ENCODE results near the gene PTH2R.
"Not testable (repeated sequence)": the region's sequence is repeated elsewhere in the genome, so short reads cannot be mapped to it uniquely, and the experiment has no call there.

Gene PTH2R

DNA sequence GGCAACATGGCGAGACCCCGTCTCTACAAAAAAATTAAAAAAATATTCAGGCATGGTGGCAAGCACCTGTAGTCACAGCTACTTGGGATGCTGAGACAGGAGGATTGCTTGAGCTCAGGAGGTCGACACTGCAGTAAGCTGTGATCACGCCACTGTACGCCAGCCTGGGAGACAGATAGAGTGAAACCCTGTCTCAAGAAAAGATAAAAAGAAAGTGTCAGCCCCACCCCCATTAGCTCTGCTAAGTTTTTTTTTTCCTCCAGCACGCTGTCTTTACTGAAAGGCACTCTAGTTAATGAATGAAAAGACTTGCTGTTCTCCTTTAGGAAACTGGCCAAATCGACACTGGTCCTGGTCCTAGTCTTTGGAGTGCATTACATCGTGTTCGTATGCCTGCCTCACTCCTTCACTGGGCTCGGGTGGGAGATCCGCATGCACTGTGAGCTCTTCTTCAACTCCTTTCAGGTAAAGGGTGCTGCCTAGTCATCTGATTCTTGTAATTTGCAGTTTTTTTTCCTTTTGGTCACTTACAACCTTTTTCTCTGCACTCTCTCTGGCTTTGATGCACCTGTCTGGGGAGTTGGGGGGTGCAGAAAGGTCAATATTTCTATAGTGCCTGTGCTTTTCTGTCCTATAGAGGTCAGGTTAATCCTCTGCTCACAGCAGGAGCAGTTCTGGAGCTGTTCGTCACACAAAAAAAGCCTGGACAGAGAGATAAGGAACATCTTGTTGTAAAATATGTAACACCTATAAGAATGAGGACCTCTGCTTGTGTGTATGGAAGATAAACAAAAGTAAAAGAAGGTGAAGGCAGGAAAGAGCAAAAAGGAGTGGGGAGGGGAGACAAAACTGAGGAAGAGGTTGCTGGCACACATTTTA lies 82.3 kb downstream of the PTH2R start:
- DNase-seq (ENCODE audit: low read depth): no peak

GRCh38 chr2:208489687-208490086 lies 83.1 kb downstream of the PTH2R start:
- DNase-seq (ENCODE audit: low read depth): no peak

- DNase-seq (ENCODE audit: low read depth): no peak
These were observed 83.9 kb downstream of the PTH2R start for GRCh38 chr2:208490492-208490891.

- DNase-seq (ENCODE audit: low read depth): no peak
These were observed 85.0 kb downstream of the PTH2R start for GRCh38 chr2:208491641-208492040.

DNA sequence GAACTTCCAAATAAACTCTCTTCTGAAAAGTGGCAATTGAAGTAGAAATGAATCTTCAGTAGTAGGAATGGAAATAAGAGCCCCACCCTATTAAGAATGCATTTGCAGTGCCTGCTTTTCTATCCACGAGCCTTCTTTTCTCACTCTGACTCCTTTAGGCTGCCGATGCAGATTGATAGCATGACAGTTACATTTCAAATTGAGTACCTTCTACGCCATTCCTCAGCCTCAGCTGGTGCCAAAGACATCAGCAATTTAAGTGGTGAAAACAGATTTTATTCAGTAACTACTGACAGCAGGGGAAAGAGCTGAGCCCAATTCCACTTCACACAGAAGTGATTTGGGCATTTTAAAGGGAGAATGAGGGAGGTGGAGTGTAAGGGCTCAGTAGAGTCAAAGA lies 85.5 kb downstream of the PTH2R start:
- DNase-seq (ENCODE audit: low read depth): no peak

- no peak for DNase-seq (ENCODE audit: low read depth)
These were observed 86.6 kb downstream of the PTH2R start for GRCh38 chr2:208493186-208493585.

DNA sequence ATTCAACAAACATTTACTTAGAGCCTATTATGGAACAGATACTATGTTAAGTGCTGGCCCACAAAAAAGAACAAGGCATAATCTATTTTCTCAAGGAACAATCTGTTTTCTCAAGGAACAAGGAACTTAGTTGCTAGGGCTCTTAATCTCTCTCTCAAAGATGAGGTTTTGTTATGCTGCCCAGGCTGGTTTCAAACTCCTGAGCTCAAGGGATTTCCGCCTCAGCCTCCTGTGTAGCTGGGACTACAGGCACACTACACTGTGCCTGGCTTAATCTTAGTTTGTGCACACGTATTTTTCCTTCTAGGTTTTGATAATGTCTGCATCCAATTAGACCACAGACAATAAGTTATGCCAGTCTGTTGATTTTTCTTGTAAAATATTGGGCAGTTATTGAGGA lies 89.5 kb downstream of the PTH2R start:
- no peak for DNase-seq (ENCODE audit: low read depth)

- DNase-seq (ENCODE audit: low read depth): no peak
These were observed 94.6 kb downstream of the PTH2R start for GRCh38 chr2:208501206-208501605.

- DNase-seq (ENCODE audit: low read depth): no peak
These were observed 95.7 kb downstream of the PTH2R start for GRCh38 chr2:208502288-208502687.

- DNase-seq (ENCODE audit: low read depth): not testable (repeated sequence)
These were observed 98.8 kb downstream of the PTH2R start for GRCh38 chr2:208505365-208505764.

GRCh38 chr2:208509586-208509985 lies 103.0 kb downstream of the PTH2R start:
- DNase-seq (ENCODE audit: low read depth): no peak

DNA sequence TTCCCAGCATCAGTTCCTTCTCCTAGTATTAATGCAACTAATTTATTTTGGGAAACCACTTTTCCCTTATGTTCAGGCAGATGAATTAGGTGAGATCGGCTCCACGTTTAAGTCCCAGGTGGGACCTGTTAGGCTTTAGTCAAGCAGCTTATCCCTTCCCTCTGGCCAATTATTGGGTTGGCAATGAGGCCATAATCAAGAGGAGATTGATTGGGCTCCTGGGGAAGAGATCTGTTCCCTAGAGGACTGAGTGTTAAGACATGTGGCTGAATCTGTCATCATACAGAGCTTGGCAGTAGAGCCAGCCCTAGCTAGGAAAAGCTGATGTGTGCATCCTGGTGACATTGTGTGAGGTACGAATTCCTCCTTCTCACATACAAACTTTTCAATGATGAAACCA lies 104.4 kb downstream of the PTH2R start:
- DNase-seq (ENCODE audit: low read depth): no peak

GRCh38 chr2:208511573-208511972 lies 105.0 kb downstream of the PTH2R start:
- DNase-seq (ENCODE audit: low read depth): no peak

- DNase-seq (ENCODE audit: low read depth): no peak
These were observed 108.5 kb downstream of the PTH2R start for GRCh38 chr2:208515099-208515498.

DNA sequence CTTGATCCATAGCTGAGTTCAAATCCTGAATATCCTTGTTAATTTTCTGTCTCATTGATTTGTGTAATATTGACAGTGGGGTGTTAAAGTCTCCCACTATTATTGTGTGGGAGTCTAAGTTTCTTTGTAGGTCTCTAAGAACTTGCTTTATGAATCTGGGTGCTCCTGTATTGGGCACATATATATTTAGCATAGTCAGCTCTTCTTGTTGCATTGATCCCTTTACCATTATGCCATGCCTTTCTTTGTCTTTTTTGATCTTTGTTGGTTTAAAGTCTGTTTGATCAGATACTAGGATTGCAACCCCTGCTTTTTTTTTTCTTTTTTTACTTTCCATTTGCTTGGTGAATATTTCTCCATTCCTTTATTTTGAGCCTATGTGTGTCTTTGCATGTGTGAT lies 116.5 kb downstream of the PTH2R start:
- DNase-seq (ENCODE audit: low read depth): not testable (repeated sequence)

GRCh38 chr2:208525165-208525564 lies 118.6 kb downstream of the PTH2R start:
- not testable (repeated sequence) for DNase-seq (ENCODE audit: low read depth)

DNA sequence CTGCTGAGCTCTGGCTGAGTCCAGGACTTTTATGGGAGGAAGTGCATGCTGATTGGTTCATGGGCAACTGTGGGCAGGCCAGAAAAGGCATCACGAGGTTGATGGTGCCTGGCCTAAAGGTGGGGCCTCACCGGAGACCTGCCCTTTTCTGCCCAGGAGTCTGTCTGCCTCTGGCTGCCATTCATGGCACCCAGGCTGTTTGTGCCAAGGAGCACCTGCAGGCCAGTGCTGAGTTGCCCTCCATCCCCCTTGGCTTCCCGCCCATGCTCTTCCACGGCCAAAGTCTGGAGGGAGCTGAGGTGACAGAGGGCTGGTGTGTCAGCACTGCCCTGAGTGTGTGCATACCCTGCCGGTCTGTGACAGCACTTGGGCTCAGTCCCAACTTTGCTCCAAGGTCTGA lies 123.2 kb downstream of the PTH2R start:
- no peak for DNase-seq (ENCODE audit: low read depth)

- no peak for DNase-seq (ENCODE audit: low read depth)
These were observed 124.8 kb downstream of the PTH2R start for GRCh38 chr2:208531361-208531760.

DNA sequence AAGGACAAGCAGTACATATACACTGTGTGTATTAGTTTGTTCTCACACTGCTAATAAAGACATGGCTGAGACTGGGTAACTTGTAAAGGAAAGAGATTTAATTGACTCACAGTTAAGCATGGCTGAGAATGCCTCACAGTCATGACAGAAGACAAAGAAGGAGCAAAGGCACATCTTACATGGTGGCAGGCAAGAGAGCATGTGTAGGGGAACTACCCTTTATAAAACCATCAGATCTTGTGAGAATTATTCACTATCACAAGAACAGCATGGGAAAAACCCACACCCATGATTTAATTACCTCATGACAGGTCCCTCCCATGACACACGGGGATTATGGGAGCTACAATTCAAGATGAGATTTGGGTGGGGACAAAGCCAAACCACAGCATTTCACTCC lies 129.0 kb downstream of the PTH2R start:
- DNase-seq (ENCODE audit: low read depth): not testable (repeated sequence)

DNA sequence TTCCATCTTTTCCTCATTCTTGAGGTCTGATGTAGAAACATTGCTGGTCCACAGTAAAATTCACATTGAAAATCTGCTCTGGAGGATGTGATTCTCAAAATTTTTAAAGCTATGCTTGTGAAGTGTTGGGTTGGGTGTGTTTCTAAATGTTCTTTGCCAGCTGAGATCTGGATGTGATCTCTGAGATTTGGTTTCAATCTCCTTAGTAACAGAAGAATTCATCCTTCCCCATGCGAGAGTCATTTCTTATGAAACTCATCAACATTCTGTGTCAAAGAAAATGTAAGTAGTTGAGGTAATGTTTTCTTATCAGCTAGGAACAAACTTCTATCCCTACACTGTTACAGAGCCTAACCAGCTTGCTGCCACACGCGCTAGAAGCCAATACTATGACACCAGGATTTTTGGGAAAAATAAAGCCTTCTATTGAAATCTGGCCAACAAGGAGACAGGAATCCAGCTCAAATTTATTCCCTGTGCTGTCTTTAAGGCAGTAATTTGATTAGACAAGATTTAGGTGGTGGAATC lies 134.9 kb downstream of the PTH2R start:
- no peak for DNase-seq (ENCODE audit: low read depth)

DNA sequence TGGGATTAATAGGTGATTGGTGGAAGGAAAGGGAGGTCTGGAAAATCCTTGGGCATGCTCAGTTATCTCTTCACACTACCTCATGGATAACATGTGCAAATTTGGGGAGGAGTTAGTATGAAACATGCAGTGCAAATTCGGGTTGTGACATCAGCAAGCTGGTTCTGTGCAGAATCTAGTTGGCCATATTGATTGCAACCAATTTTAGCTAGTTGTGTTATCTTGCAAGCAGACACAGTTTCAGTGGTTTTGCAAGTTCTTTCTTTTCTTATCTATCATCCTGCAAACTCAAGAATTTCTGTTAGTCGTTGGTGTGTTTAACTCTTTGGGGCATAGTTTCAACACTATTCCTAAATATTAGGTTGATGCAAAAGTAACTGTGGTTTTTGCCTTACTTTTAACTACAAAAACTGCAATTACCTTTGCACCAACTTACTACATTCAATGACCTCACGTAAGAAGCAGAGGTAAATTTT lies 135.4 kb downstream of the PTH2R start:
- DNase-seq (ENCODE audit: low read depth): no peak

DNA sequence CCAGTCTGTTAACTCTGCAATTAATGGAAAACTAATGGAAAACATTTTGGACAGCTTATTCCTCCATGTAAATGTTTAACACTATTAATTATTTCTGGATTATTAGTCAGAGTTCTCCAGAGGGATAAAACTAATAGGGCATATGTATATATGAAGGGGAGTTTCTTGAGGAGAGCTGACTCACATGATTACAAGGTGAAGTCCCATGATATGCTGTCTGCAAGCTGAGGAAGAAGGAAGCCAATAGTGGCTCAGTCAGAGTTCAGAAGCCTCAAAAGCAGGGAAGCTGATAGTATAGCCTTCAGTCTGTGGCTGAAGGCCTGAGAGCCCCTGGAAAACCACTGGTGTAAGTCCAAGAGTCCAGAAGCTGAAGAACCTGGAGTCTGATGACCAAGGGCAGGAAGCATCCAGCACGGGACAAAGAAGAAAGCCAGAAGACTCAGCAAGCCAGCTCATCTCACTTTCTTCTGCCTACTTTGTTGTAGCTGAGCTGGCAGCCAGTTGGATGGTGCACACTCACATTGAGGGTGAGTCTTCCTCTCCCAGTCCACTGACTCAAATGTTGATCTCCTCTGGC lies 136.0 kb downstream of the PTH2R start:
- no peak for DNase-seq (ENCODE audit: low read depth)

All from activated T-cell treated with anti-CD3 and anti-CD28 coated beads for 48 hours (primary cell).